Breast epithelium (tissue), 3 donors: Measurements from ENCODE around the gene CPD.

Experiments
- POLR2A ChIP-seq: fragments of 450-650 bp; IDR thresholded peaks from one replicate; pipeline ENCODE4 v1.6.1; 2016; ENCODE audit warnings: antibody characterized with exemption, mild to moderate bottlenecking, moderate library complexity
- TF ChIP-seq, protein P1 (sequence below), 3 donors: fragments of 450-650 bp; IDR thresholded peaks; one replicate each; pipeline ENCODE4 v1.5.1; 2016 to 2017; ENCODE audit warnings: antibody characterized with exemption in 3 of 3, mild to moderate bottlenecking in 3 of 3, moderate library complexity in 3 of 3

- TF ChIP-seq, protein P1, sequence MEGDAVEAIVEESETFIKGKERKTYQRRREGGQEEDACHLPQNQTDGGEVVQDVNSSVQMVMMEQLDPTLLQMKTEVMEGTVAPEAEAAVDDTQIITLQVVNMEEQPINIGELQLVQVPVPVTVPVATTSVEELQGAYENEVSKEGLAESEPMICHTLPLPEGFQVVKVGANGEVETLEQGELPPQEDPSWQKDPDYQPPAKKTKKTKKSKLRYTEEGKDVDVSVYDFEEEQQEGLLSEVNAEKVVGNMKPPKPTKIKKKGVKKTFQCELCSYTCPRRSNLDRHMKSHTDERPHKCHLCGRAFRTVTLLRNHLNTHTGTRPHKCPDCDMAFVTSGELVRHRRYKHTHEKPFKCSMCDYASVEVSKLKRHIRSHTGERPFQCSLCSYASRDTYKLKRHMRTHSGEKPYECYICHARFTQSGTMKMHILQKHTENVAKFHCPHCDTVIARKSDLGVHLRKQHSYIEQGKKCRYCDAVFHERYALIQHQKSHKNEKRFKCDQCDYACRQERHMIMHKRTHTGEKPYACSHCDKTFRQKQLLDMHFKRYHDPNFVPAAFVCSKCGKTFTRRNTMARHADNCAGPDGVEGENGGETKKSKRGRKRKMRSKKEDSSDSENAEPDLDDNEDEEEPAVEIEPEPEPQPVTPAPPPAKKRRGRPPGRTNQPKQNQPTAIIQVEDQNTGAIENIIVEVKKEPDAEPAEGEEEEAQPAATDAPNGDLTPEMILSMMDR (IDR thresholded peaks at IDR 0.05) = no peak
- no peak for TF ChIP-seq POLR2A
Measured at GRCh38 chr17:30424471-30424870, 45.7 kb downstream of the CPD start.
